Activated T-helper 2 cell treated with anti-CD3 and anti-CD28 coated beads, Interferon-gamma antibody, Interleukin-2, Interleukin-4, amounts not matched to agents 10 μg/mL and 5 μg/mL and 100 μg/mL, durations not matched to agents 14 hours and 24 hours and 36 hours (primary cell): ENCODE measurements around the gene IZUMO1. TPM values are rescaled to one million over a fixed set of nuclear protein-coding genes. Genes with fewer than 3 reads are reported as not detected.

Experiments used
- total RNA-seq: library from RNA; stranded (reverse); gene quantifications from 2 replicates; pipeline ENCODE4 v1.2.3, GENCODE V29; 2022

The IZUMO1 gene
- total RNA-seq, 1 donor from 2014 or later, result 0.21 TPM

Other genes starting within 250 kb of the IZUMO1 start
- gene LMTK3, start 235.1 kb downstream of the IZUMO1 start, total RNA-seq, result 3.1 and 5.1 TPM in 2 replicates
- gene SULT2B1, start 194.7 kb downstream of the IZUMO1 start, total RNA-seq, result not detected in 2 replicates
- gene SPACA4, start 140.2 kb downstream of the IZUMO1 start, total RNA-seq, result not detected in 2 replicates
- gene FAM83E, start 131.8 kb downstream of the IZUMO1 start, total RNA-seq, result 4.3 and 6.4 TPM in 2 replicates
- 1,853 and 1,861 TPM in 2 replicates for gene RPL18, start 127.7 kb downstream of the IZUMO1 start, total RNA-seq
- gene SPHK2, start 127.4 kb downstream of the IZUMO1 start, total RNA-seq, result 34.3 and 35.0 TPM in 2 replicates
- gene DBP, start 109.5 kb downstream of the IZUMO1 start, total RNA-seq, result 7.3 and 7.9 TPM in 2 replicates
- gene CA11, start 100.7 kb downstream of the IZUMO1 start, total RNA-seq, result 5.4 and 6.5 TPM in 2 replicates
- gene NTN5, start 73.9 kb downstream of the IZUMO1 start, total RNA-seq, result 0.46 and 0.55 TPM in 2 replicates
- not detected in 2 replicates for gene FUT2, start 50.9 kb downstream of the IZUMO1 start, total RNA-seq
- gene MAMSTR, start 27.2 kb downstream of the IZUMO1 start, total RNA-seq, result 1.2 and 1.3 TPM in 2 replicates
- gene RASIP1, start 6.3 kb downstream of the IZUMO1 start, total RNA-seq, result 0.57 and 1.0 TPM in 2 replicates
- gene FUT1, start 5.7 kb upstream of the IZUMO1 start, total RNA-seq, result 0.27 and 0.64 TPM in 2 replicates
- not detected in 2 replicates for gene FGF21, start 8.6 kb upstream of the IZUMO1 start, total RNA-seq
- 87.9 and 88.9 TPM in 2 replicates for gene BCAT2, start 64.1 kb upstream of the IZUMO1 start, total RNA-seq
- 0.57 and 0.89 TPM in 2 replicates for gene HSD17B14, start 89.6 kb upstream of the IZUMO1 start, total RNA-seq
- 1.6 and 2.2 TPM in 2 replicates for gene PLEKHA4, start 121.7 kb upstream of the IZUMO1 start, total RNA-seq
- 30.8 and 31.8 TPM in 2 replicates for gene PPP1R15A, start 125.5 kb upstream of the IZUMO1 start, total RNA-seq
- not detected in 2 replicates for gene TULP2, start 151.8 kb upstream of the IZUMO1 start, total RNA-seq
- 142 and 147 TPM in 2 replicates for gene NUCB1, start 153.4 kb upstream of the IZUMO1 start, total RNA-seq
- gene DHDH, start 186.8 kb upstream of the IZUMO1 start, total RNA-seq, result 0.67 TPM in 1 of 2 replicates, not detected in the other
- 232 and 242 TPM in 2 replicates for gene BAX, start 208.0 kb upstream of the IZUMO1 start, total RNA-seq
- gene FTL, start 218.4 kb upstream of the IZUMO1 start, total RNA-seq, result 646 and 658 TPM in 2 replicates
- 68.5 and 70.3 TPM in 2 replicates for gene GYS1, start 246.4 kb upstream of the IZUMO1 start, total RNA-seq
- 160 and 170 TPM in 2 replicates for gene RUVBL2, start 247.0 kb upstream of the IZUMO1 start, total RNA-seq